A673 (cell line): ENCODE data around the gene B3GNT7.

Experiments
- CTCF ChIP-seq: fragments of 300-800, 200-600 bp; sonication (generic); conservative IDR thresholded peaks from 2 replicates; pipeline ENCODE4 v1.5.1; 2017; ENCODE audit warnings: low read depth, mild to moderate bottlenecking, antibody characterized with exemption, low read length, moderate library complexity, mixed read lengths
- EZH2 ChIP-seq: fragments of 200-600 bp; sonication (generic); IDR thresholded peaks from 2 replicates; pipeline ENCODE4 v1.6.1; 2017; ENCODE audit warnings: borderline replicate concordance, low read depth, mild to moderate bottlenecking, mixed read lengths, antibody characterized with exemption, low read length; ENCODE audit not compliant: poor library complexity, severe bottlenecking

GRCh38 chr2:231388725-231389346 lies 6.7 kb upstream of the B3GNT7 start:
- no peak for TF ChIP-seq CTCF
- no peak for TF ChIP-seq EZH2
